HL-60 (cell line): ENCODE data around the gene PCDHGA1.

Source experiments
- DNase-seq, 2 experiments: peaks; one replicate each; pipeline ENCODE4 v3.0.0-alpha.2; 2010 to 2020; ENCODE audit warnings: low read depth in 1 of 2, low spot score in 1 of 2
- H3K27ac ChIP-seq: fragments of 250-450 bp; sonication (Bioruptor Pico); replicated peaks from 2 replicates; pipeline ENCODE4 v1.5.1; 2020; ENCODE audit warnings: mild to moderate bottlenecking, moderate library complexity
- H3K27me3 ChIP-seq: fragments of 250-450 bp; sonication (Bioruptor Pico); 2 replicates; pipeline ENCODE4 v1.5.1; 2021; ENCODE audit warnings: mild to moderate bottlenecking, moderate library complexity; ENCODE audit not compliant: insufficient read depth, poor library complexity, severe bottlenecking
- H3K4me3 ChIP-seq: replicated peaks from 2 replicates; pipeline ENCODE4 v1.5.1; 2011; ENCODE audit warnings: mild to moderate bottlenecking, control low read depth, low read length; ENCODE audit not compliant: insufficient read depth
- GABPA ChIP-seq: IDR thresholded peaks from 2 replicates; pipeline ENCODE4 v1.6.1; 2012; ENCODE audit warnings: low read depth
- POLR2AphosphoS5 ChIP-seq: IDR thresholded peaks from 2 replicates; pipeline ENCODE4 v1.6.1; 2012; ENCODE audit warnings: low read depth
- REST ChIP-seq: IDR thresholded peaks from 2 replicates; pipeline ENCODE4 v1.6.1; 2012; ENCODE audit warnings: low read depth; ENCODE audit not compliant: insufficient replicate concordance
- SPI1 ChIP-seq: IDR thresholded peaks from 2 replicates; pipeline ENCODE4 v1.6.1; 2012; ENCODE audit warnings: low read depth, mild to moderate bottlenecking, borderline replicate concordance
- TF ChIP-seq, protein P1 (sequence below): IDR thresholded peaks from one replicate; pipeline ENCODE4 v1.5.1; 2011; ENCODE audit warnings: low read length, control low read depth, inconsistent platforms; ENCODE audit not compliant: insufficient read depth

The PCDHGA1 gene

GRCh38 chr5:141533897-141534296 lies 203.6 kb downstream of the PCDHGA1 start:
- no peak for DNase-seq
- Histone ChIP-seq H3K27me3 (no peaks in the 10 kb centered on the region), H3K27ac (no peak overlapping the region), H3K4me3 (no peak overlapping the region)
- TF ChIP-seq GABPA (no peak), REST (no peak), SPI1 (no peak), POLR2AphosphoS5 (no peak)
- TF ChIP-seq, protein P1, sequence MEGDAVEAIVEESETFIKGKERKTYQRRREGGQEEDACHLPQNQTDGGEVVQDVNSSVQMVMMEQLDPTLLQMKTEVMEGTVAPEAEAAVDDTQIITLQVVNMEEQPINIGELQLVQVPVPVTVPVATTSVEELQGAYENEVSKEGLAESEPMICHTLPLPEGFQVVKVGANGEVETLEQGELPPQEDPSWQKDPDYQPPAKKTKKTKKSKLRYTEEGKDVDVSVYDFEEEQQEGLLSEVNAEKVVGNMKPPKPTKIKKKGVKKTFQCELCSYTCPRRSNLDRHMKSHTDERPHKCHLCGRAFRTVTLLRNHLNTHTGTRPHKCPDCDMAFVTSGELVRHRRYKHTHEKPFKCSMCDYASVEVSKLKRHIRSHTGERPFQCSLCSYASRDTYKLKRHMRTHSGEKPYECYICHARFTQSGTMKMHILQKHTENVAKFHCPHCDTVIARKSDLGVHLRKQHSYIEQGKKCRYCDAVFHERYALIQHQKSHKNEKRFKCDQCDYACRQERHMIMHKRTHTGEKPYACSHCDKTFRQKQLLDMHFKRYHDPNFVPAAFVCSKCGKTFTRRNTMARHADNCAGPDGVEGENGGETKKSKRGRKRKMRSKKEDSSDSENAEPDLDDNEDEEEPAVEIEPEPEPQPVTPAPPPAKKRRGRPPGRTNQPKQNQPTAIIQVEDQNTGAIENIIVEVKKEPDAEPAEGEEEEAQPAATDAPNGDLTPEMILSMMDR, result no peak

GRCh38 chr5:141534492-141535213 lies 204.3 kb downstream of the PCDHGA1 start:
- H3K27ac ChIP-seq, result no peak overlapping the region
- TF ChIP-seq GABPA (no peak), REST (no peak), SPI1 (no peak), POLR2AphosphoS5 (no peak)
- TF ChIP-seq, protein P1, result no peak
- no peaks in the 10 kb centered on the region for H3K27me3 ChIP-seq
- H3K4me3 ChIP-seq, result no peak overlapping the region
- no peak for DNase-seq

DNA sequence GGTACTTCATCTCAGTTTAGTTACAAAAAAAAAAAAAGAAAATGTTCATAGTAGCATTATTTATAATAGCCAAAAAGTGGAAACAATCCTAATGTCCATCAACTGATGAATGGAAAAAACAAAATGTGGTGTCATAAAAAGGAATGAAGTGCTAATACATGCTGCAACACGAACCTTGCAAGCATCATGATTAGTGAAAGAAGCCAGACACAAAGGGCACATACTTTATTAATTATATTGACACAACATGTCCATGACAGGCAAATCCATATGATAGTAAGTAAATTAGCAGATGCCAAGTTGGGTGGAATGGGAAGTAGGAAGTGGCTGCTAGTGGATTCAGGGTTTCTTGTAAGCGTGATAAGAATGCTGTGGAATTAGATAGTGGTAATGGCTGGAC lies 212.7 kb downstream of the PCDHGA1 start:
- Histone ChIP-seq H3K4me3 (no peak overlapping the region), H3K27ac (no peak overlapping the region), H3K27me3 (no peaks in the 10 kb centered on the region)
- DNase-seq, result no peak
- TF ChIP-seq POLR2AphosphoS5, result no peak
- no peak for TF ChIP-seq REST
- no peak for TF ChIP-seq GABPA
- TF ChIP-seq, protein P1, result no peak
- no peak for TF ChIP-seq SPI1
